WTC11 (cell line): ENCODE measurements around the gene JADE2. TPM values are rescaled to one million over a fixed set of nuclear protein-coding genes. Genes with fewer than 3 reads are reported as not detected.

Experiments
- ATAC-seq: fragments of 200-7000 bp; cut with Tn5 transposase; 2 replicates; pipeline ENCODE4 v1.10.0; 2021; ENCODE audit warnings: mild to moderate bottlenecking, moderate library complexity
- CTCF ChIA-PET: fragments of 300-600 bp; sonication (Branson Sonifier 250); formaldehyde crosslinking; loops from one replicate; lab custom pipeline; 2021; ENCODE audit warnings: antibody characterized with exemption; lab: Charles Lee
- POLR2A ChIA-PET: fragments of 350-600 bp; sonication (Branson Sonifier 250); formaldehyde crosslinking; loops from one replicate; lab custom pipeline; 2021; ENCODE audit warnings: antibody characterized with exemption; lab: Charles Lee
- DNase-seq: peaks from one replicate; pipeline ENCODE4 v3.0.0; 2021; ENCODE audit warnings: low spot score
- H3K27ac Mint-ChIP-seq: 2 replicates; pipeline ENCODE4 v1.8.0; 2021; ENCODE audit warnings: mixed read lengths
- H3K27me3 Mint-ChIP-seq: 2 replicates; pipeline ENCODE4 v1.8.0; 2021; ENCODE audit warnings: low read depth, mild to moderate bottlenecking, moderate library complexity, mixed read lengths
- H3K36me3 Mint-ChIP-seq: 2 replicates; pipeline ENCODE4 v1.8.0; 2021; ENCODE audit warnings: mixed read lengths
- H3K4me1 Mint-ChIP-seq: 2 replicates; pipeline ENCODE4 v1.8.0; 2022; ENCODE audit warnings: mixed read lengths
- H3K4me3 Mint-ChIP-seq: 2 replicates; pipeline ENCODE4 v1.8.0; 2021; ENCODE audit warnings: mild to moderate bottlenecking, moderate library complexity, mixed read lengths
- H3K9me3 Mint-ChIP-seq: 2 replicates; pipeline ENCODE4 v1.8.0; 2021; ENCODE audit warnings: mixed read lengths
- AR ChIP-seq: fragments of 250-450 bp; sonication (Bioruptor Pico); IDR thresholded peaks from 2 replicates; pipeline ENCODE4 v1.9.0; 2021; ENCODE audit warnings: mild to moderate bottlenecking
- ATF1 ChIP-seq: sonication (generic); formaldehyde crosslinking; IDR thresholded peaks from 2 replicates; pipeline ENCODE4 v1.8.1; 2023; ENCODE audit warnings: mild to moderate bottlenecking, moderate library complexity, missing genetic modification reagents
- CTCF ChIP-seq: fragments of 200-600 bp; IDR thresholded peaks from 2 replicates; pipeline ENCODE4 v1.8.0; 2022; ENCODE audit warnings: antibody characterized with exemption
- ESRRA ChIP-seq: sonication (generic); formaldehyde crosslinking; IDR thresholded peaks from 2 replicates; pipeline ENCODE4 v1.8.1; 2022; ENCODE audit warnings: mild to moderate bottlenecking, missing genetic modification reagents, borderline replicate concordance
- GTF2I ChIP-seq: fragments of 250-450 bp; sonication (Bioruptor Pico); conservative IDR thresholded peaks from 2 replicates; pipeline ENCODE4 v1.4.0; 2021; ENCODE audit warnings: mild to moderate bottlenecking
- IRF1 ChIP-seq: sonication (generic); formaldehyde crosslinking; IDR thresholded peaks from 2 replicates; pipeline ENCODE4 v1.8.0; 2023; ENCODE audit warnings: missing genetic modification reagents
- IRF2 ChIP-seq: sonication (generic); formaldehyde crosslinking; IDR thresholded peaks from 2 replicates; pipeline ENCODE4 v1.8.0; 2022; ENCODE audit warnings: low read depth, missing genetic modification reagents, borderline replicate concordance
- MAX ChIP-seq: sonication (generic); formaldehyde crosslinking; IDR thresholded peaks from 2 replicates; pipeline ENCODE4 v1.8.0; 2022; ENCODE audit warnings: mild to moderate bottlenecking, missing genetic modification reagents
- NFYB ChIP-seq: sonication (generic); formaldehyde crosslinking; conservative IDR thresholded peaks from 2 replicates; pipeline ENCODE4 v1.8.0; 2022; ENCODE audit warnings: low read depth, missing genetic modification reagents
- NR2C2 ChIP-seq: sonication (generic); formaldehyde crosslinking; IDR thresholded peaks from 2 replicates; pipeline ENCODE4 v1.8.0; 2022; ENCODE audit warnings: mild to moderate bottlenecking, missing genetic modification reagents
- NR3C1 ChIP-seq: sonication (generic); formaldehyde crosslinking; conservative IDR thresholded peaks from 2 replicates; pipeline ENCODE4 v1.8.1; 2023; ENCODE audit warnings: low read depth, mild to moderate bottlenecking, missing genetic modification reagents
- PRDM15 ChIP-seq: sonication (generic); formaldehyde crosslinking; IDR thresholded peaks from 2 replicates; pipeline ENCODE4 v1.8.0; 2022; ENCODE audit warnings: missing genetic modification reagents
- RORB ChIP-seq: fragments of 250-450 bp; sonication (Bioruptor Pico); IDR thresholded peaks from 2 replicates; pipeline ENCODE4 v1.9.0; 2021; ENCODE audit warnings: mild to moderate bottlenecking
- TEAD4 ChIP-seq: sonication (generic); formaldehyde crosslinking; IDR thresholded peaks from 2 replicates; pipeline ENCODE4 v1.8.0; 2022; ENCODE audit warnings: mild to moderate bottlenecking, missing genetic modification reagents
- TP53 ChIP-seq: sonication (generic); formaldehyde crosslinking; IDR thresholded peaks from 2 replicates; pipeline ENCODE4 v1.8.1; 2023; ENCODE audit warnings: mild to moderate bottlenecking, missing genetic modification reagents
- ZMAT4 ChIP-seq: fragments of 250-450 bp; sonication (Bioruptor Pico); IDR thresholded peaks from 2 replicates; pipeline ENCODE4 v1.9.0; 2021; ENCODE audit warnings: mild to moderate bottlenecking
- ZNF396 ChIP-seq: fragments of 250-450 bp; sonication (Bioruptor Pico); IDR thresholded peaks from 2 replicates; pipeline ENCODE4 v1.8.0; 2021; ENCODE audit warnings: mild to moderate bottlenecking, moderate library complexity, borderline replicate concordance
- ZNF532 ChIP-seq: fragments of 250-450 bp; sonication (Bioruptor Pico); IDR thresholded peaks from 2 replicates; pipeline ENCODE4 v1.9.0; 2021; ENCODE audit warnings: mild to moderate bottlenecking, borderline replicate concordance
- total RNA-seq: library from RNA; stranded (reverse); gene quantifications from 3 replicates; pipeline ENCODE4 v1.2.3, GENCODE V29; 2021

The JADE2 gene
- total RNA-seq, 1 experiment from 2014 or later, result 40.8 TPM

- TF ChIP-seq AR, result no peak
- no peak for TF ChIP-seq ZMAT4 (CRISPR knock-in tag)
- no peak for TF ChIP-seq ZNF532 (CRISPR knock-in tag)
- no peak for TF ChIP-seq NR2C2
- no peak for TF ChIP-seq RORB (CRISPR knock-in tag)
- TF ChIP-seq MAX (CRISPR knock-in tag), result no peak
Measured at GRCh38 chr5:134560698-134561097, 35.2 kb downstream of the JADE2 start (continued).

- CTCF ChIA-PET, result interaction anchor here (1.3 to 2.1 kb wide), 2 partner anchors 25 to 35 kb away, joined by 6 to 8 read pairs; no protein-coding TSS in a partner anchor
- Mint-ChIP-seq H3K27ac (no peak overlapping the region; the same call in 1 of the 2 replicates), H3K9me3 (peaks cover 2% of the 10 kb centered on the region), H3K36me3 (peaks cover 59% of the 10 kb centered on the region), H3K27me3 (no peaks in the 10 kb centered on the region), H3K4me3 (no peak overlapping the region), H3K4me1 (no peaks in the 10 kb centered on the region)
- ATAC-seq, result peak; percentile 44
- DNase-seq, result peak; percentile 39
- POLR2A ChIA-PET, result no interaction called here
- peak; percentile 22; the same call in 1 of the 2 replicates for TF ChIP-seq CTCF
- no peak for TF ChIP-seq GTF2I (CRISPR knock-in tag)
Measured at GRCh38 chr5:134561871-134562296, 36.4 kb downstream of the JADE2 start.

GRCh38 chr5:134563221-134563620, 37.8 kb downstream of the JADE2 start:
- DNase-seq (no peak), ATAC-seq (no peak)
- Mint-ChIP-seq H3K9me3 (no peaks in the 10 kb centered on the region), H3K4me3 (no peak overlapping the region), H3K36me3 (peaks cover 61% of the 10 kb centered on the region), H3K27me3 (no peaks in the 10 kb centered on the region), H3K27ac (no peak overlapping the region), H3K4me1 (no peaks in the 10 kb centered on the region)
- ChIA-PET POLR2A (no interaction called here), CTCF (interaction anchor here (0.7 kb wide), 1 partner anchor 51 kb away, joined by 3 read pairs; no protein-coding TSS in a partner anchor)
- TF ChIP-seq PRDM15, result no peak
- TF ChIP-seq NFYB, result no peak
- TF ChIP-seq IRF2 (CRISPR knock-in tag), result no peak
- TF ChIP-seq TP53, result no peak
- no peak for TF ChIP-seq ZMAT4 (CRISPR knock-in tag)
- TF ChIP-seq ESRRA (CRISPR knock-in tag), result no peak
- no peak for TF ChIP-seq ZNF396 (CRISPR knock-in tag)
- TF ChIP-seq TEAD4 (CRISPR knock-in tag), result no peak
- no peak for TF ChIP-seq IRF1 (CRISPR knock-in tag)
- no peak for TF ChIP-seq NR3C1 (CRISPR knock-in tag)
- TF ChIP-seq ATF1, result no peak
